Cardiac fibroblast (primary cell): ENCODE measurements around the gene SCTR.

Experiments used
- DNase-seq, 2 donors: peaks; one replicate each; pipeline versions ENCODE4 v3.0.0 to v3.0.0-alpha.2; 2010; ENCODE audit warnings: low read depth in 2 of 2
- H3K4me3 ChIP-seq, 2 donors: replicated peaks in 1 of 2; 1 replicate in 1 of 2; 2 replicates in 1 of 2; pipeline ENCODE4 v1.5.1; 2011; ENCODE audit warnings: low read depth in 2 of 2, low read length in 2 of 2, mild to moderate bottlenecking in 2 of 2, moderate library complexity in 1 of 2
- TF ChIP-seq, protein P1 (sequence below): IDR thresholded peaks from one replicate; pipeline ENCODE4 v1.5.1; 2011; ENCODE audit warnings: low read depth, mild to moderate bottlenecking, low read length, inconsistent platforms

Gene SCTR

GRCh38 chr2:119483395-119483753 is 40.9 kb downstream of the SCTR start:
- H3K4me3 ChIP-seq: no peak overlapping the region
- TF ChIP-seq, protein P1, sequence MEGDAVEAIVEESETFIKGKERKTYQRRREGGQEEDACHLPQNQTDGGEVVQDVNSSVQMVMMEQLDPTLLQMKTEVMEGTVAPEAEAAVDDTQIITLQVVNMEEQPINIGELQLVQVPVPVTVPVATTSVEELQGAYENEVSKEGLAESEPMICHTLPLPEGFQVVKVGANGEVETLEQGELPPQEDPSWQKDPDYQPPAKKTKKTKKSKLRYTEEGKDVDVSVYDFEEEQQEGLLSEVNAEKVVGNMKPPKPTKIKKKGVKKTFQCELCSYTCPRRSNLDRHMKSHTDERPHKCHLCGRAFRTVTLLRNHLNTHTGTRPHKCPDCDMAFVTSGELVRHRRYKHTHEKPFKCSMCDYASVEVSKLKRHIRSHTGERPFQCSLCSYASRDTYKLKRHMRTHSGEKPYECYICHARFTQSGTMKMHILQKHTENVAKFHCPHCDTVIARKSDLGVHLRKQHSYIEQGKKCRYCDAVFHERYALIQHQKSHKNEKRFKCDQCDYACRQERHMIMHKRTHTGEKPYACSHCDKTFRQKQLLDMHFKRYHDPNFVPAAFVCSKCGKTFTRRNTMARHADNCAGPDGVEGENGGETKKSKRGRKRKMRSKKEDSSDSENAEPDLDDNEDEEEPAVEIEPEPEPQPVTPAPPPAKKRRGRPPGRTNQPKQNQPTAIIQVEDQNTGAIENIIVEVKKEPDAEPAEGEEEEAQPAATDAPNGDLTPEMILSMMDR: no peak
- no peak for DNase-seq

DNA sequence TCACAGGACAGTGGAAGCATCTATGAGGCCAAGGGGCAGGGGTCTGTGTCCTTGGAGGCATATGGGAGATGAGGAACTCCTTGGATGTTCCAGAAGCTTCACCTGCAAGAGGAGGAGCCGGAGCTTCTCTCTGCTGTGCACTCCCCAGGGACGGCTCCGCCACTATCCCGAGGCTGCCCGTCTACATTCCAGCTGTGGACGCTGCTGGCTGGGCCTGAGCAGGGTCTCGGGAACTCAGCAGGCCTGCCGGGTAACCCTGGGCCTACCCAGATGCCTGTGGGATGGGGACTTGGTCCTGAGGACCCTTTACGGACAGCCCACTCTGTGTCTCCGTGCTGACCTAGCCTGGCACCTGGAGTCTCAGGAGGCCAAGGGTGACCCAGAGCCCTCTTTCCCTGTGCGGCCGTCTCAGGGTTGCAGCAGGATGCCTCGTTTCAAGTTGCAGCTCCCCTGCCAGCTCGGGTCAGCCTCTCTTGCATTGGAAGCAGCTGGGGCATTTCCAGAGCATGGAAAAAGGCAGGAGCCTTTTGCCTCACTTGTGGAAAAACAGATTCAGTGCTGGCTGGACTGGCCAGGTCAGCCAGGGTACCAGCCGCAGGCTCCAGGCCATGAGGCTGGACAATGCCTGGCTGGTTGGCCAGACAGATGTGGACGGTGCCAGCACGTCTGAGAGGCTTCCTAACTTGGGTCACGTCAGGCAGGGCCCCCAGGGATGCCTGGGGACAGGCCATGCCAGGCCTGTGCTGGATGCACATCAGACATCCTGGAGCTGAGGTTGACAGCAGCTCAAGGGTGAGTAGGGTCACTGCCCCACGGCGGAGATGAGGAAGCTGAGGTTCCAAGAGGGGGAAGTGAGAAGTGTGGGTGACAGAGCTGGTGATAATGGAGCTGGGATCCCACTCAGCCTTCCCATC is 41.5 kb downstream of the SCTR start:
- peak in 1 of 2 donors; percentile 16 for DNase-seq
- TF ChIP-seq, protein P1: no peak
- H3K4me3 ChIP-seq: no peak overlapping the region

DNA sequence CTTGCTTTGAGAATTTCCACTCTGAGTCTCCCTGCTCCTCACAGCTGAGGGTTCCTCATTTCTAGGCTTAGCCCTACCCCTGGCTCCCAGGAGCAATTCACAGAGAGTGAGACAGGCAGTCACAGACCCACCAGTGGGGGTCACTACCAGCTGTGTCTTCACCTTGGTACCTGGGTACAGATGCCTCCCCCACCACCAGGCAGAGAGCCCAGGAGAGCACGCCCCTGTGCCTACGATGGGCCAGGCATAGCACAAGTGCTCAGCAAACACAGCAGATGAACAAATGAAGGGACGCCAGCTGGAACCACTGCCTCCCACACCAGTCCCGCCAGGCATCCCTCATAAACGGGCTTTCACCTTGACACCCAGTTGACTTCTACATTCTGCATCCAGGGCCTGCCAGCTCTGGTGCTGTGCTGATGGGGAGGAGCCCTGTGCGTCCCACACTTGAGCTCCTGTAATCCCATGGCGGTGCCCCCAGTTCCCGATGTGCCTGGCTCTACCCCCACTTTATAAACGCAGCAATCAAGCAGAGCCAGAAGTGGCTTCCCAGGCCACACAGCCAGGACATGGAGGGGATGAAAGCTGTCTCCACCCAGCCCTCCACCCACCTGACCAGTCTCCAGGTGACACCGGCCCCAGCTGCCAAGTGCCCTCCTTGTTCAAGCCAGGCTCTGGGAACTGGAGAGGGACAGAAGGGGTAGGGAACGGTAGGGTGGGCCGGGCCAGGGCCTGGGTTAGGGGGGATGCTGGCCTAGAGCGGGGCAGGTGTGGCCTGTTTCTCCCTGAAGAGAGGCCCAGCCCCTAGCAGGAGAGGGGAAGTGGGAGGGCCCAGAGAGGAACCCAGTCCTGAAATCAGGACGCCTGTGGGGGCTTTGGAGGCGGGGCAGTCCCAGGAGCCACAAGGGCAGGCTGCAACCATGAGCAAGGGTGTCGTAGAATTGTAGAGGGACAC is 42.5 kb downstream of the SCTR start:
- no peak overlapping the region for H3K4me3 ChIP-seq
- TF ChIP-seq, protein P1: no peak
- DNase-seq: no peak

DNA sequence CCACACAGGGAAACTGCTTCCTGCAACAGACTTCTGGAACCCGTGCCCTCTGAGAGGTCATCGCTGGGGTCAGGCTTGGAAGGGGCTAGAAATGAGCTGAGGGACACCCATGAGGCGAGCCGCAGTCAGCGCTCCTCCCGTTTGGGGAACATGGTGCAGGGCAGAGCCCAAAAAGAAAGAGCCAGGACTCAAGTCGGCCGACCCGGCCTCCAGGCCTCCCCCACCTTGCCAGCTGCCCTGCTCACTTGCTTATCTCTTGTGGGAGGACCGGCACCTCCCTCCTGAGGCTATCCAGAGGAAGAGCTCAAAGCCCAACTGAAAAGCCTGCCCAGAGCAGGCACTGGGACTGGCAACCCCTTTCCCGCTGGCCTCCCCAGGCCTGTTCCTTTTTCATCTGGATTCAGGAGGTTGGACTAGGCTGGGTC is 43.6 kb downstream of the SCTR start:
- H3K4me3 ChIP-seq: no peak overlapping the region
- TF ChIP-seq, protein P1: no peak

GRCh38 chr2:119480184-119480583 is 44.1 kb downstream of the SCTR start:
- no peak for DNase-seq
- no peak overlapping the region for H3K4me3 ChIP-seq
- TF ChIP-seq, protein P1: no peak

More for the DNA sequence above, 43.6 kb downstream of the SCTR start:
- peak in 1 of 2 donors; percentile 25 for DNase-seq

DNA sequence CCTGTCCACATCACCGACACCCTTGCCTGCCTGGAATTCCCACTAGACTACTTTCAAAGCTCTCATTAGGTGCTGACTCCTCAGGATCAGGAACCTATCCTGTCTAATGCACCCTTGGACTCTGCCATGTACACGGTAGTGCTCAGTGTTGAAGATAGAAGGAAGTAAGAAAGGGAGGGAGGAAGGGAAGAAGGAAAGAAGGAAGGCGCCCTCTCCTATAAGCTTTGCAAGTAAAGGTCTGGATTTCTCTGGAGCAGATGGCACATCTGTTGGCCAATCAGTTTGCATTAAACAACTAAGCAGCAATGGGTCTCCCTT is 45.3 kb downstream of the SCTR start:
- DNase-seq: no peak
- no peak overlapping the region for H3K4me3 ChIP-seq
- TF ChIP-seq, protein P1: no peak
